ENCODE data around the gene PSMA5. TPM values are rescaled to one million over a fixed set of nuclear protein-coding genes. Genes with fewer than 3 reads are reported as not detected.
A peak's percentile ranks its signal among the peaks of the same experiment; 100 is the strongest.

Gene PSMA5
- polyA plus RNA-seq, 3 donors: 36.6 to 119 (median 118) TPM

- Mint-ChIP-seq H3K27ac (peak overlapping the region in 1 of 7 donors; percentile 35), H3K36me3 (peaks cover 36 to 45% of the 10 kb centered on the region in 2 donors), H3K4me1 (peaks cover 20% of the 10 kb centered on the region), H3K9me3 (peaks cover 0 to 2% (median 0%) of the 10 kb centered on the region in 7 donors), H3K4me3 (no peak overlapping the region), H3K27me3 (ENCODE audit: low read depth in 3 of 3) (peaks cover 0 to 2% (median 0%) of the 10 kb centered on the region in 3 donors)
- Histone ChIP-seq H3K36me3 (replicated peaks in 1 of 2; ENCODE audit: control insufficient read depth in 1 of 2, insufficient read depth in 2 of 2, low read length in 2 of 2) (peaks cover 21 to 54% of the 10 kb centered on the region in 2 donors), H3K9ac (ENCODE audit: insufficient read depth, low read length, poor library complexity, severe bottlenecking) (no peak overlapping the region), H3K27me3 (ENCODE audit: control insufficient read depth in 2 of 2, insufficient read depth in 2 of 2, low read length in 2 of 2) (no peaks in the 10 kb centered on the region), H3K79me2 (ENCODE audit: insufficient read depth, low read length) (no peaks in the 10 kb centered on the region), H3K27ac (ENCODE audit: low read depth in 1 of 2, low read length in 2 of 2) (no peak overlapping the region), H3K4me1 (ENCODE audit: control insufficient read depth in 1 of 2, insufficient read depth in 2 of 2, low read length in 2 of 2) (peaks cover 20 to 22% of the 10 kb centered on the region in 2 donors), H3K9me3 (replicated peaks in 1 of 2; ENCODE audit: control insufficient read depth in 1 of 2, insufficient read depth in 1 of 2, low read length in 2 of 2) (no peaks in the 10 kb centered on the region), H4K20me1 (ENCODE audit: insufficient read depth, low read length) (peaks cover 7% of the 10 kb centered on the region), H3K4me2 (replicated peaks; ENCODE audit: extremely low read depth, low read length, poor library complexity, severe bottlenecking) (no peak overlapping the region), H3K4me3 (replicated peaks in 1 of 3; ENCODE audit: low read depth in 2 of 3, low read length in 3 of 3) (no peak overlapping the region), H2AFZ (ENCODE audit: insufficient read depth, low read depth, low read length, poor library complexity, severe bottlenecking) (no peak overlapping the region)
- 88% methylated on average over 1 of the region's 1 CpG for WGBS (ENCODE audit: insufficient coverage)
- intact Hi-C loops (cut with micrococcal nuclease): no loop called here
- no peak for DNase-seq
- TF ChIP-seq, protein P1, sequence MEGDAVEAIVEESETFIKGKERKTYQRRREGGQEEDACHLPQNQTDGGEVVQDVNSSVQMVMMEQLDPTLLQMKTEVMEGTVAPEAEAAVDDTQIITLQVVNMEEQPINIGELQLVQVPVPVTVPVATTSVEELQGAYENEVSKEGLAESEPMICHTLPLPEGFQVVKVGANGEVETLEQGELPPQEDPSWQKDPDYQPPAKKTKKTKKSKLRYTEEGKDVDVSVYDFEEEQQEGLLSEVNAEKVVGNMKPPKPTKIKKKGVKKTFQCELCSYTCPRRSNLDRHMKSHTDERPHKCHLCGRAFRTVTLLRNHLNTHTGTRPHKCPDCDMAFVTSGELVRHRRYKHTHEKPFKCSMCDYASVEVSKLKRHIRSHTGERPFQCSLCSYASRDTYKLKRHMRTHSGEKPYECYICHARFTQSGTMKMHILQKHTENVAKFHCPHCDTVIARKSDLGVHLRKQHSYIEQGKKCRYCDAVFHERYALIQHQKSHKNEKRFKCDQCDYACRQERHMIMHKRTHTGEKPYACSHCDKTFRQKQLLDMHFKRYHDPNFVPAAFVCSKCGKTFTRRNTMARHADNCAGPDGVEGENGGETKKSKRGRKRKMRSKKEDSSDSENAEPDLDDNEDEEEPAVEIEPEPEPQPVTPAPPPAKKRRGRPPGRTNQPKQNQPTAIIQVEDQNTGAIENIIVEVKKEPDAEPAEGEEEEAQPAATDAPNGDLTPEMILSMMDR (IDR thresholded peaks at IDR 0.05): no peak
These were observed 68.6 kb downstream of the PSMA5 start for GRCh38 chr1:109357616-109358015.

GRCh38 chr1:109356915-109357314, 69.3 kb downstream of the PSMA5 start:
- Histone ChIP-seq H4K20me1 (ENCODE audit: insufficient read depth, low read length) (peaks cover 7% of the 10 kb centered on the region), H2AFZ (ENCODE audit: insufficient read depth, low read depth, low read length, poor library complexity, severe bottlenecking) (no peak overlapping the region), H3K27me3 (ENCODE audit: control insufficient read depth in 2 of 2, insufficient read depth in 2 of 2, low read length in 2 of 2) (no peaks in the 10 kb centered on the region), H3K4me3 (replicated peaks in 1 of 3; ENCODE audit: low read depth in 2 of 3, low read length in 3 of 3) (no peak overlapping the region), H3K9me3 (replicated peaks in 1 of 2; ENCODE audit: control insufficient read depth in 1 of 2, insufficient read depth in 1 of 2, low read length in 2 of 2) (no peaks in the 10 kb centered on the region), H3K4me2 (replicated peaks; ENCODE audit: extremely low read depth, low read length, poor library complexity, severe bottlenecking) (no peak overlapping the region), H3K36me3 (replicated peaks in 1 of 2; ENCODE audit: control insufficient read depth in 1 of 2, insufficient read depth in 2 of 2, low read length in 2 of 2) (peaks cover 28 to 61% of the 10 kb centered on the region in 2 donors), H3K9ac (ENCODE audit: insufficient read depth, low read length, poor library complexity, severe bottlenecking) (no peak overlapping the region), H3K4me1 (ENCODE audit: control insufficient read depth in 1 of 2, insufficient read depth in 2 of 2, low read length in 2 of 2) (peaks cover 20% of the 10 kb centered on the region in 2 donors), H3K79me2 (ENCODE audit: insufficient read depth, low read length) (no peaks in the 10 kb centered on the region), H3K27ac (ENCODE audit: low read depth in 1 of 2, low read length in 2 of 2) (no peak overlapping the region)
- intact Hi-C loops (cut with micrococcal nuclease): no loop called here
- Mint-ChIP-seq H3K27ac (no peak overlapping the region), H3K27me3 (ENCODE audit: low read depth in 3 of 3) (peaks cover 0 to 2% (median 0%) of the 10 kb centered on the region in 3 donors), H3K4me1 (peaks cover 18% of the 10 kb centered on the region), H3K4me3 (no peak overlapping the region), H3K9me3 (peaks cover 0 to 2% (median 0%) of the 10 kb centered on the region in 7 donors), H3K36me3 (peaks cover 43 to 52% of the 10 kb centered on the region in 2 donors)
- no peak for DNase-seq
- TF ChIP-seq, protein P1 (IDR thresholded peaks at IDR 0.05): no peak
- no CpG with 5 or more reads among the region's 1 CpG for WGBS (ENCODE audit: insufficient coverage)
